Activated naive CD4-positive, alpha-beta T cell treated with anti-CD3 and anti-CD28 coated beads, Interleukin-2, amount 10 ng/mL, durations not matched to agents 7 days and 5 days (primary cell): ENCODE data around the gene POM121L2.

ENCODE experiments used
- CTCF ChIA-PET: fragments of 350-600 bp; sonication (Branson Sonifier 250); formaldehyde crosslinking; loops from one replicate; lab custom pipeline; 2021; ENCODE audit warnings: antibody characterized with exemption; lab: Charles Lee
- DNase-seq: peaks from one replicate; pipeline ENCODE4 v3.0.0-alpha.2; 2020
- H3K27ac Mint-ChIP-seq: one replicate; pipeline ENCODE4 v1.8.0; 2021; ENCODE audit warnings: mild to moderate bottlenecking, moderate library complexity, mixed read lengths
- H3K27me3 Mint-ChIP-seq: one replicate; pipeline ENCODE4 v1.8.0; 2021; ENCODE audit warnings: mild to moderate bottlenecking, mixed read lengths
- H3K36me3 Mint-ChIP-seq: one replicate; pipeline ENCODE4 v1.8.0; 2021; ENCODE audit warnings: mixed read lengths
- H3K4me1 Mint-ChIP-seq: one replicate; pipeline ENCODE4 v1.8.0; 2021; ENCODE audit warnings: mixed read lengths
- H3K4me3 Mint-ChIP-seq: one replicate; pipeline ENCODE4 v1.8.0; 2021; ENCODE audit warnings: mild to moderate bottlenecking, moderate library complexity, mixed read lengths
- H3K9me3 Mint-ChIP-seq: one replicate; pipeline ENCODE4 v1.8.0; 2021; ENCODE audit warnings: mixed read lengths

The POM121L2 gene

GRCh38 chr6:27312146-27312949 is at the start of gene POM121L2:
Gene POM121L2 (minus strand): TSS chr6:27312273. CDS start chr6:27312170, 103 bp downstream.
- H3K4me3 Mint-ChIP-seq, result peak within 1 kb of the TSS; percentile 73
- peaks cover 60% of the 10 kb centered on the region for H3K27me3 Mint-ChIP-seq
- CTCF ChIA-PET, result interaction anchor here (0.7 to 2.4 kb wide), 15 partner anchors 8 to 582 kb away, joined by 3 to 10 read pairs (median 4); no protein-coding TSS in a partner anchor
- H3K4me1 Mint-ChIP-seq, result peaks cover 12% of the 10 kb centered on the region
- peak; percentile 77 for DNase-seq
- no peaks in the 10 kb centered on the region for H3K36me3 Mint-ChIP-seq
- peaks cover 3% of the 10 kb centered on the region for H3K9me3 Mint-ChIP-seq
- H3K27ac Mint-ChIP-seq, result no peak within 1 kb of the TSS

GRCh38 chr6:27359231-27359630 is 47.2 kb upstream of the POM121L2 start:
- CTCF ChIA-PET, result no interaction called here
- H3K4me1 Mint-ChIP-seq, result no peaks in the 10 kb centered on the region
- peaks cover 47% of the 10 kb centered on the region for H3K9me3 Mint-ChIP-seq
- peaks cover 6% of the 10 kb centered on the region for H3K36me3 Mint-ChIP-seq
- no peak overlapping the region for H3K27ac Mint-ChIP-seq
- DNase-seq, result no peak
- no peak overlapping the region for H3K4me3 Mint-ChIP-seq
- no peaks in the 10 kb centered on the region for H3K27me3 Mint-ChIP-seq

- no peak overlapping the region for H3K27ac Mint-ChIP-seq
- H3K9me3 Mint-ChIP-seq, result peaks cover 47% of the 10 kb centered on the region
- no peaks in the 10 kb centered on the region for H3K4me1 Mint-ChIP-seq
- DNase-seq, result no peak
- CTCF ChIA-PET, result no interaction called here
- peaks cover 6% of the 10 kb centered on the region for H3K36me3 Mint-ChIP-seq
- H3K4me3 Mint-ChIP-seq, result no peak overlapping the region
- H3K27me3 Mint-ChIP-seq, result no peaks in the 10 kb centered on the region
Observed at GRCh38 chr6:27358786-27359185, 46.7 kb upstream of the POM121L2 start.

DNA sequence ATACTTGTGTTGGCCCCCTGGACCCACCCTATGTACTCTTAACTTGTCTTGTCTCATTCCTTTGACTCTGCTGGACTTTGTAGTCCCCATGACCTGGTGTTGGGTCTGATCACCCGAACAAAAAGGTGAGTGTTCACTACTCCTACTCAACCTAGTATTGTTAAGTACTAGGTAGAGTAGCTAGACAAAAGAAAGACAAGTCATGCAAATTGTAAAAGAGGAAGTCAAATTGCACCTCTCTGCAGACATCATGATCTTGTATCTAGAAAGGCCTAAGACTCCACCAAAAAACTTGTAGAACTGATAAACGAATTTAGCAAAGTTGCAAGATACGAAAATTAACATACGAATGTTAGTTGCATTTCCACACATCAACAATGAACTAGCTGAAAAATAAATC is 40.8 kb upstream of the POM121L2 start:
- CTCF ChIA-PET, result no interaction called here
- Mint-ChIP-seq H3K9me3 (peaks cover 16% of the 10 kb centered on the region), H3K36me3 (no peaks in the 10 kb centered on the region), H3K4me1 (no peaks in the 10 kb centered on the region), H3K4me3 (no peak overlapping the region), H3K27me3 (no peaks in the 10 kb centered on the region), H3K27ac (no peak overlapping the region)
- DNase-seq, result no peak

GRCh38 chr6:27334141-27334540 is 22.1 kb upstream of the POM121L2 start:
- H3K9me3 Mint-ChIP-seq, result peaks cover 3% of the 10 kb centered on the region
- H3K4me1 Mint-ChIP-seq, result peaks cover 10% of the 10 kb centered on the region
- H3K27me3 Mint-ChIP-seq, result peaks cover 31% of the 10 kb centered on the region
- H3K27ac Mint-ChIP-seq, result no peak overlapping the region
- H3K4me3 Mint-ChIP-seq, result no peak overlapping the region
- DNase-seq, result no peak
- H3K36me3 Mint-ChIP-seq, result no peaks in the 10 kb centered on the region
- CTCF ChIA-PET, result interaction anchor here (1.4 to 1.5 kb wide), 2 partner anchors 12 to 22 kb away, joined by 4 to 5 read pairs; no protein-coding TSS in a partner anchor

- CTCF ChIA-PET, result interaction anchor here (1.4 to 1.5 kb wide), 2 partner anchors 12 to 21 kb away, joined by 4 to 5 read pairs; no protein-coding TSS in a partner anchor
- H3K4me3 Mint-ChIP-seq, result no peak overlapping the region
- peaks cover 35% of the 10 kb centered on the region for H3K27me3 Mint-ChIP-seq
- H3K4me1 Mint-ChIP-seq, result peaks cover 10% of the 10 kb centered on the region
- no peak overlapping the region for H3K27ac Mint-ChIP-seq
- no peaks in the 10 kb centered on the region for H3K36me3 Mint-ChIP-seq
- no peak for DNase-seq
- peaks cover 3% of the 10 kb centered on the region for H3K9me3 Mint-ChIP-seq
Observed at GRCh38 chr6:27333642-27334040, 21.6 kb upstream of the POM121L2 start.

GRCh38 chr6:27332692-27333641 is 20.9 kb upstream of the POM121L2 start:
- peak; percentile 37 for DNase-seq

DNA sequence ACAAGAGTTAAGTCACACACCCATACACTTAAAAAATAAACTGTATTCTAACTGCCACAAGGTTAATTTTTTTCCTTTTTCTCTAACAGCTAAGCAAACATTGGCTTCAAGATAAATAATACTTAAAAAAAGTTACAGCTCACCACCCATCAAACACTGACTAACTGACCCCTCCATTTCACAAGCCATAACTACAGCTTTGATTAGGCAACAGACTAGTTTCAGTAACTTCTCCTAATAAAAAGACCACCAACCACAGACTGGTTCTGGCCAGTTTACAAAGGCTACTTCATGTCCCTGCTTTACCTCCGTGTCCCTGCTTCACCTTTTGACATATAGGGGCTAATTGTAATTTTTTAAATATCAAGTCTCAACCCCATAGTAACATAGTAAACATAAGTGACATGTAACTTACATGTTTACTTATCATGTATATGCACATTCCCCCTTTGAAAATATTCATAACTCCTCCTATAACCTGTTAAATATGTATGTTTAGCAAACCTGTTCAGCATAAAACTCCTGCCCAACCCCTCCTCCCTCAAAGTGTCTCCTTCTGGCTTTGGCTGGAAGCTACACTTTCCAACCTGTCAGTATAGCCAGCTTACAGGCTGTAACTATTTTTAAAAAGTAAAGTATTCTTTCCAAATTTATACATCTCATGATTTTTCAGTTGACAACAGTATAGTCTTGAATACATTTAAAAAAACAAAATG is 15.1 kb upstream of the POM121L2 start:
- CTCF ChIA-PET, result no interaction called here
- no peak overlapping the region for H3K4me3 Mint-ChIP-seq
- DNase-seq, result no peak
- H3K4me1 Mint-ChIP-seq, result no peaks in the 10 kb centered on the region
- H3K27ac Mint-ChIP-seq, result no peak overlapping the region
- no peaks in the 10 kb centered on the region for H3K36me3 Mint-ChIP-seq
- H3K9me3 Mint-ChIP-seq, result no peaks in the 10 kb centered on the region
- H3K27me3 Mint-ChIP-seq, result peaks cover 26% of the 10 kb centered on the region

More at GRCh38 chr6:27332692-27333641, 20.9 kb upstream of the POM121L2 start:
- peaks cover 3% of the 10 kb centered on the region for H3K9me3 Mint-ChIP-seq
- H3K27ac Mint-ChIP-seq, result no peak overlapping the region
- CTCF ChIA-PET, result interaction anchor here (1.5 kb wide), 1 partner anchor 13 kb away, joined by 4 read pairs; no protein-coding TSS in a partner anchor
- H3K4me1 Mint-ChIP-seq, result peaks cover 10% of the 10 kb centered on the region
- H3K36me3 Mint-ChIP-seq, result no peaks in the 10 kb centered on the region
- H3K4me3 Mint-ChIP-seq, result peak overlapping the region; percentile 58
- peaks cover 32% of the 10 kb centered on the region for H3K27me3 Mint-ChIP-seq

DNA sequence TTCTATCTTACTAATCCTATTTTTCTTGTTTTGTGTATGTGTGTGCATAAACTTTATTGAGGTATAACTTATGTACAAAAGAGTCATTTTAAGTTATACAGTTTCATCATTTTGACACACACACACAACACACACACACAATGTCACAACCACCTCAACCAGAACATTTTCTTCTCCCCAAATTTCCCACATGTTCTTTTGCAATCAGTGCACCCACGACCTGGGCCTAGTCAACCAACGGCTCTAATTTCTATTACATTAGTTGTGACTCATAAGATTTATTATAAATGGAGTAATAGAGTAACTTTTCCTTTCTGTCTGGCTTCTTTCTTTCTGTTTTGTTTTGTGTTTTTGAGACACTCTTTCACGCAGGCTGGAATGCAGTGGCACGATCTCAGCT is 9.8 kb upstream of the POM121L2 start:
- peaks cover 29% of the 10 kb centered on the region for H3K27me3 Mint-ChIP-seq
- no peak overlapping the region for H3K4me3 Mint-ChIP-seq

GRCh38 chr6:27321370-27321769 is 9.3 kb upstream of the POM121L2 start:
- CTCF ChIA-PET, result no interaction called here
- Mint-ChIP-seq H3K9me3 (no peaks in the 10 kb centered on the region), H3K4me1 (no peaks in the 10 kb centered on the region), H3K27me3 (peaks cover 30% of the 10 kb centered on the region), H3K27ac (no peak overlapping the region), H3K4me3 (no peak overlapping the region), H3K36me3 (no peaks in the 10 kb centered on the region)
- no peak for DNase-seq

More for the DNA sequence above, 9.8 kb upstream of the POM121L2 start:
- CTCF ChIA-PET, result no interaction called here
- Mint-ChIP-seq H3K4me1 (no peaks in the 10 kb centered on the region), H3K9me3 (no peaks in the 10 kb centered on the region), H3K36me3 (no peaks in the 10 kb centered on the region), H3K27ac (no peak overlapping the region)
- DNase-seq, result no peak

- CTCF ChIA-PET, result no interaction called here
- no peaks in the 10 kb centered on the region for H3K4me1 Mint-ChIP-seq
- no peak overlapping the region for H3K4me3 Mint-ChIP-seq
- no peaks in the 10 kb centered on the region for H3K9me3 Mint-ChIP-seq
- no peak for DNase-seq
- H3K27ac Mint-ChIP-seq, result no peak overlapping the region
- H3K27me3 Mint-ChIP-seq, result peaks cover 23% of the 10 kb centered on the region
- no peaks in the 10 kb centered on the region for H3K36me3 Mint-ChIP-seq
Observed at GRCh38 chr6:27318973-27319372, 6.9 kb upstream of the POM121L2 start.

GRCh38 chr6:27314046-27314445 is 2.0 kb upstream of the POM121L2 start:
- peaks cover 12% of the 10 kb centered on the region for H3K4me1 Mint-ChIP-seq
- CTCF ChIA-PET, result interaction anchor here (1.0 to 1.7 kb wide), 2 partner anchors 205 to 581 kb away, joined by 4 to 5 read pairs; no protein-coding TSS in a partner anchor
- no peaks in the 10 kb centered on the region for H3K36me3 Mint-ChIP-seq
- H3K9me3 Mint-ChIP-seq, result peaks cover 3% of the 10 kb centered on the region
- H3K27me3 Mint-ChIP-seq, result peaks cover 55% of the 10 kb centered on the region
- H3K27ac Mint-ChIP-seq, result no peak overlapping the region
- H3K4me3 Mint-ChIP-seq, result no peak overlapping the region
- no peak for DNase-seq

DNA sequence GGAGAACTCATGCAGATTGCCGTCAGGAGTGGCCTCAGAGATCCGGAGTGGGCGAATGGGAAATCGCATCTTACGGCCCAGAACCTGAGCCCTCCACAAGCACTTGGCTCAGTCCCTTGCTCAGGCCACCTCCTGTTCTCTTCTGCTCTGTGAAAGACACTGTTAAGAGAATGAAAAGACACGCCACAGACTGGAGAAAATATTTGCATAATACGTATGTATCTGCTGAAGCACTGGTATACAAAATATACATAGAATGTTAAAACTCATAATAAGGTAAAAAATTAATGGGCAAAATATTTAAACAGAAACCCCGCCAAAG is 838 bp upstream of the POM121L2 start:
- DNase-seq, result no peak
- no peak overlapping the region for H3K27ac Mint-ChIP-seq
- no peaks in the 10 kb centered on the region for H3K36me3 Mint-ChIP-seq
- peaks cover 12% of the 10 kb centered on the region for H3K4me1 Mint-ChIP-seq
- CTCF ChIA-PET, result interaction anchor here (0.7 to 2.4 kb wide), 16 partner anchors 9 to 582 kb away, joined by 3 to 10 read pairs (median 4); no protein-coding TSS in a partner anchor
- peaks cover 60% of the 10 kb centered on the region for H3K27me3 Mint-ChIP-seq
- H3K4me3 Mint-ChIP-seq, result peak overlapping the region; percentile 73
- H3K9me3 Mint-ChIP-seq, result peaks cover 3% of the 10 kb centered on the region
